Urinary bladder (tissue), 4 donors: ENCODE data around the gene RAMP2. TPM values are rescaled to one million over a fixed set of nuclear protein-coding genes. Genes with fewer than 3 reads are reported as not detected.
"Not testable (repeated sequence)": the region's sequence is repeated elsewhere in the genome, so short reads cannot be mapped to it uniquely, and the experiment has no call there.

Source experiments
- DNase-seq: peaks from one replicate; pipeline ENCODE4 v3.0.0-alpha.2; 2015; ENCODE audit errors: extremely low spot score
- H3K27ac ChIP-seq: one replicate; pipeline ENCODE4 v1.5.1; 2013; ENCODE audit warnings: low read depth, mild to moderate bottlenecking, moderate library complexity
- H3K36me3 ChIP-seq: one replicate; pipeline ENCODE4 v1.6.1; 2013; ENCODE audit warnings: mild to moderate bottlenecking, moderate library complexity; ENCODE audit not compliant: insufficient read depth
- H3K4me1 ChIP-seq: one replicate; pipeline ENCODE4 v1.6.1; 2013; ENCODE audit warnings: mild to moderate bottlenecking, moderate library complexity; ENCODE audit not compliant: insufficient read depth
- H3K4me3 ChIP-seq: one replicate; pipeline ENCODE4 v1.5.1; 2013; ENCODE audit warnings: low read depth, low read length
- WGBS: extraction: QIAGEN DNeasy Blood & Tissue Kit; methylation state at CpG from one replicate; pipeline ENCODE4 v1.1.7; 2013; 5-methylcytosine and 5-hydroxymethylcytosine counted together
- polyA plus RNA-seq: library from polyadenylated mRNA; stranded (reverse); fragments of 200-250 nt; gene quantifications from one replicate; pipeline ENCODE4 v1.2.3, GENCODE V29; 2013
- total RNA-seq: library from RNA; depleted of rRNA; stranded (reverse); fragments of >200 nt; gene quantifications from one replicate; pipeline ENCODE4 v1.2.3, GENCODE V29; 2014
- donor health status: healthy with polysubstance abuse.
- donor health status: healthy.

RAMP2 gene
- total and polyA plus RNA-seq, 2 donors = 16.0 to 51.9 TPM

DNA sequence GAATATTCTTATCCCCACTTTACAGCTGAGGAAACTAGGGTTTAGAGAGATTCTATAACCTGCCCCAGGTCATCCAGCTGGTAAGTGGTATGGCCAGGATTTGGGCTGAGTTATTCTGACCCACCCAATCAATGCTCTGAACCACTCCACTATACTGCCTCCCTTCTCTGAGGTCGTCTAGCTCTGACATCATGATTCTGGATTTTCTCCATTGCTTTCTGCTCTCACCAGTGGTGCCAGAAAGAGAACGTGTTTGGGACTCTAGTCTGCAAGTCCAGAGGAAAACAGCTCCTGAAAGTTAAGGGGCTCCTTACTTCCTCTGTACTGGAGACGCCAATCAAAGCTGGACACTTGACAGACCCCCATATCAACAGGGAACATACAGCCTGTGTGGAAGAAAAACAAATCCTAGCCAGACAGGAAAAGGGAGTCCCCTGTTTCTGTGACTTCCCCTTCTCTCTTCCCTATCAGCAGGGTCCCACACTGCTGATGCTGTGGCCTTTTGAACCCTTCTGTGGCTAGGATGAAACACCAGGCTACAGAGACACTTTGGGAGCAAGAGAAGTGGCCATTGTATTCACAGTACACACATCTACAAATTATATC lies 10.2 kb upstream of the RAMP2 start:
- Histone ChIP-seq H3K27ac (no peak overlapping the region), H3K4me1 (no peaks in the 10 kb centered on the region), H3K4me3 (no peak overlapping the region), H3K36me3 (no peaks in the 10 kb centered on the region)
- WGBS = 29% methylated on average over 3 of the region's 3 CpGs
- no peak for DNase-seq

DNA sequence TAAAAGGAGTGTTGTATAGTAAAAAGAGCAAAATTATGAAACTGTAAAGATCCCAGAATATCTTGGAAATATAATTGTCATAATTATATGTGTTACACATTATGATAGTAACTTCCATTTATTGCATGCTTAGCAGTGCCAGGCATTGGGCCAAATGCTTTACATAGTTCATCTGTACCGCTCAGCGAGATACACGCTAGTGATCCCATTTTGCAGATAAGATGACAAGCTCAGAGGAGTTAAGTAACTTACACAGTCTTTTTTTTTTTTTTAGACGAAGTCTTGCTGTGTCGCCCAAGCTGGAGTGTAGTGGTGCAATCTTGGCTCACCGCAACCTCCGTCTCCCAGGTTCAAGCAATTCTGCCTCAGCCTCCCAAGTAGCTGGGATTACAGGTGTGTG lies 9.4 kb upstream of the RAMP2 start:
- Histone ChIP-seq H3K4me1 (no peaks in the 10 kb centered on the region), H3K27ac (no peak overlapping the region), H3K4me3 (no peak overlapping the region), H3K36me3 (no peaks in the 10 kb centered on the region)
- DNase-seq = no peak
- WGBS = 37% methylated on average over 7 of the region's 7 CpGs

DNA sequence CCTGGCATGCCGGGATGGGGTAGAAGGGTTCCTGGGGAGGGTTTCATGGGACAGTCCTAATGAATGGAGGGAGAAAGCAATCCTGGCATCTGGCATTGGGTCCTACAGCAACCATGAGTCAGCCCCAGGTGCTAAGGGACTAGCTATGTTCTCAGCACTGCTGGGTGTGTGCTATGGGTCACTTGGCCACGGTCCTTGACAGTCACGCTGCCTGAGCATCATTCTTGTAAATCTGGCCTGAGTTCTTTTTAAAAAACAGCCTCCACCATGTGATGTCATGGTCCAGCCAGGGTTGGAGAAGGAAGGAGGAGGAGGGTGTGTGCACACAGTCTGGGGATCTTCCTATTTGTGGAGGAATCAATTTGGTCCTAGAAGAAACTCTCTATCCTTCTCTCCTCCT lies 6.2 kb upstream of the RAMP2 start:
- Histone ChIP-seq H3K4me3 (no peak overlapping the region), H3K36me3 (no peaks in the 10 kb centered on the region), H3K4me1 (no peaks in the 10 kb centered on the region), H3K27ac (no peak overlapping the region)
- DNase-seq = no peak
- WGBS = 76% methylated on average over 3 of the region's 3 CpGs

DNA sequence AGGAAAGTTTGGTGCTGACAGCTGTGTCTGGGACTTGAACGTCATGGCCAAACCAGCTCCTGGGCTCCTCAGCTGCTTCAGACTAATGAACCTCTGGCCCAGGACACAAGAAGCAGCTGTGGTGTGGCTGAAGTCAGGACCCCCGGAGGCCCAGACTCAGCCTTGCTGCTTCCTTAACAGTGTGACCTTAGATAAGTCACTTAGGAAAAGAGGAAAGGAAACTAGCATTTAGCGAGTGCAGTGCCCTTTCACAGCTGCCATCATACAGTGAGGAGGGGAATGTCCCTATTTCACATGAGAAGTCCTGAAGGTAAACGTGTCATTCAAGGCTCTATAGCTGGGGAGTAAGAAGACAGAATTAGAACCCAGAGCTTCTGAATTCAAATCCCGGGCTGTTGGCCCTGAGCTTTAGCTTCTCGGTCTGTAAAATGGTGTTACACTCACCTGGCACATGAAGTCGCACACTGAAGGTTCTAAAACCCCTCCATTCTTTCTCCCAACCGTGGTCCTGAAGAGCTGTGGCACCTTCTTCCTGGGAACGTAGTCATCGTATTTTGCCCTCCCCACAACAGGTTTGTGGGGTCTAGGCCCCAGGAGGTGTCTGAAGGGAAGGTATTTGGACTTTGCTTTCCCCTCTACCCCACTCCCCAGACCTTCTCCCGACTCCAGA lies 910 bp upstream of the RAMP2 start:
- no peaks in the 10 kb centered on the region for H3K4me1 ChIP-seq
- DNase-seq = no peak
- H3K4me3 ChIP-seq = no peak overlapping the region
- H3K36me3 ChIP-seq = no peaks in the 10 kb centered on the region
- 49% methylated on average over 11 of the region's 11 CpGs for WGBS
- H3K27ac ChIP-seq = no peak overlapping the region

DNA sequence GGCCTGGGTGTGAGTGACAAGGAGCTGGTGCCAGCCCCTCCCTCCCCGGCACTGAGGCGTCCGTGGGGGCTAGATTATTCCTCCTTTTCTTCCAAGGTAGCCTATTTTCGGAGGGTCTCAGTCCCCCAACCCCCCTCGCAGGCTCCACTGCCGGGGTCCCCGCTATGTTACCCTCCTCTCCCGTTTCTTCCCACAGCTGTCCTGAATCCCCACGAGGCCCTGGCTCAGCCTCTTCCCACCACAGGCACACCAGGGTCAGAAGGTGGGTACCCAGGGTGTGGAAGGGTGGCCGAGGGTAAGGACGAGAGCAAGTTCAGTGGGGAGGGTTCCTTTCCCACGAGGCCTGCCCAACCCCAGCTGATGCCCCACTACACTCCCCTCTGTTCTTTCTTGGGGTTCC lies 611 bp downstream of the RAMP2 start:
- no peak overlapping the region for H3K27ac ChIP-seq

DNA sequence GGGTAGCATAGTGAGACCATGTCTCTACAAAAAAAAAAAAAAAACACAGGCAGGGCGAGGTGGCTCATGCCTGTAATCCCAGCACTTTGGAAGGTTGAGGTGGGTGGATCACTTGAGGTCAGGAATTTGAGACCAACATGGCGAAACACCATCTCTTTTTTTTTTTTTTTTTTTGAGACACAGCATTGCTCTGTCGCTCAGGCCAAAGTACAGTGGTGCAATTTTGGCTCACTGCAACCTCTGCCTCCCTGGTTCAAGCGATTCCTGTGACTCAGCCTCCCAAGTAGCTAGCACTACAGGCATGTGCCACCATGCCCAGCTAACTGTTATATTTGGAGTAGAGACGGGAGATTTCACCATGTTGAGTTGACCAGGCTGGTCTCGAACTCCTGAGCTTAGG lies 5.1 kb downstream of the RAMP2 start:
- H3K4me1 ChIP-seq = no peaks in the 10 kb centered on the region
- WGBS = 82% methylated on average over 6 of the region's 6 CpGs
- H3K4me3 ChIP-seq = no peak overlapping the region

More for the DNA sequence above, 611 bp downstream of the RAMP2 start:
- DNase-seq = no peak
- Histone ChIP-seq H3K36me3 (no peaks in the 10 kb centered on the region), H3K4me3 (peak overlapping the region; percentile 62), H3K4me1 (no peaks in the 10 kb centered on the region)
- WGBS = 42% methylated on average over 12 of the region's 12 CpGs

DNA sequence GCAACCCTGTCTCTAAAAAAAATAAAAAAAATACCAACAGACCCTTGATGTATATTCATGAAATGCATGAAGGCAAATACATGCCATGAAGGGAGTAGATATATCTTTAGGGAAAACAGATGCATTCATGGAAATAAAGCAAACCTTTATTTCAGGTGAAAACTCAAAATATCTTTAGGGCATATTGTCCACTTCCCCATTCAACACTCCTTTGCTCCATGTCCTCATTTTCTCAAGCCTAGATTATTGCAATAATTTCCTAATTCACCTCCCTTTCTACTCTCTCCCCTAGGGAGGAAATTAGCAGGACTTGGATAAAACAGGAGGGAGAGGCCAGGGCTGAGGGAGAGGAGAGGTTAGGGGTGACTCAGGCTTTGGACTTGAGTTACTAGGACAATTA lies 6.5 kb downstream of the RAMP2 start:
- no peaks in the 10 kb centered on the region for H3K4me1 ChIP-seq
- H3K27ac ChIP-seq = no peak overlapping the region
- DNase-seq = no peak
- no peak overlapping the region for H3K4me3 ChIP-seq
- H3K36me3 ChIP-seq = no peaks in the 10 kb centered on the region

More for the DNA sequence above, 5.1 kb downstream of the RAMP2 start:
- Histone ChIP-seq H3K27ac (no peak overlapping the region), H3K36me3 (no peaks in the 10 kb centered on the region)
- no peak for DNase-seq

DNA sequence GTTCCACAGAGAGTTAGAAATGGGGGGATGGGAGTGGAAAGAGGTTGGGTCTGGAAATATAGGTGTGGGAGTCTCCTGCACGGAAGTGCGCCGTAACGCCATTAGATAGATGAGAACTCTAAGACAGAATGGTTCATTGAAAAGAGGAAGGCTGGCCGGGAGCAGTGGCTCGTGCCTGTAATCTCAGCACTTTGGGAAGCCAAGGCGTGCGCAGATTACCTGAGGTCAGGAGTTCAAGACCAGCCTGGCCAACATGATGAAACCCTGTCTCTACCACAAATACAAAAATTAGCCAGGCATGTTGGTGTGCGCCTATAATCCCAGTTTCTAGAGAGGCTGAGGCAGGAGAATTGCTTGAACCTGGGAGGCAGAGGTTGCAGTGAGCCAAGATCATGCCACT lies 7.0 kb downstream of the RAMP2 start:
- not testable (repeated sequence) for H3K4me3 ChIP-seq, H3K27ac ChIP-seq, H3K36me3 ChIP-seq, DNase-seq, H3K4me1 ChIP-seq
- WGBS = 77% methylated on average over 9 of the region's 9 CpGs

DNA sequence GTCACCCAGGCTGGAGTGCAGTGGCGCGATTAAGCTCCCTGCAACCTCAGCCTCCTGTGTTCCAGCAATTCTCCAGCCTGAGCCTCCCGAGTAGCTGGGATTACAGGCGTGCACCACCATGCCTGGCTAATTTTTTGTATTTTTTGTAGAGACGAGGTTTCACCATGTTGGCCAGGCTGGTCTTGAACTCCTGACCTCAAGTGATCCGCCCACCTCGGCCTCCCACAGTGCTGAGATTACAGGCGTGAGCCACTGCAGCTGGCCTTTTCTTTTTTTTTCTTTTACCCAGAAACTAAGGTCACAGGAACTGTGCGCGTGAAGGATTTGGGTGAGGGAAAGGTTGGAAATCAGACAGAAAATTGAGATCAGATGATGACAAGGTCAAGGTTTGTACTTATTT lies 8.9 kb downstream of the RAMP2 start:
- H3K4me3 ChIP-seq, H3K4me1 ChIP-seq, H3K27ac ChIP-seq, H3K36me3 ChIP-seq, DNase-seq: not testable (repeated sequence)
- 74% methylated on average over 10 of the region's 10 CpGs for WGBS

DNA sequence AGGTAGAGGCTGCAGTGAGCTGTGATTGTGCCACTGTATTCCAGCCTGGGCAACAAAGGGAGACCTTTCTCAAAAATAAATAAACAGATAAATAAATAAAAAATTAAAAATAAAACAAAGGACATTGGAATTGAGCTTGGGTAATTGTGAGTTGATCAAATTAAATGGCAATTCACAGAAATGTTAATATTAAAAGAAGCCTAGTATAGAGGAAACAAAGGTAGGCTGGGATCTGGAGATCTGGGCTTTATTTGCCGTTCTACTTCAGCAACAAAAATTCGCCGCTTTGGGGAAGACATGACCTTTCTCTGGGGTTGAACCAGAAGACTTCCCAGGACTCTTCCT lies 11.9 kb downstream of the RAMP2 start:
- WGBS = 4% methylated on average over 3 of the region's 3 CpGs
- H3K4me3 ChIP-seq = peak overlapping the region; percentile 74
- DNase-seq = no peak
- H3K36me3 ChIP-seq = no peaks in the 10 kb centered on the region
- no peak overlapping the region for H3K27ac ChIP-seq
- H3K4me1 ChIP-seq = no peaks in the 10 kb centered on the region

DNA sequence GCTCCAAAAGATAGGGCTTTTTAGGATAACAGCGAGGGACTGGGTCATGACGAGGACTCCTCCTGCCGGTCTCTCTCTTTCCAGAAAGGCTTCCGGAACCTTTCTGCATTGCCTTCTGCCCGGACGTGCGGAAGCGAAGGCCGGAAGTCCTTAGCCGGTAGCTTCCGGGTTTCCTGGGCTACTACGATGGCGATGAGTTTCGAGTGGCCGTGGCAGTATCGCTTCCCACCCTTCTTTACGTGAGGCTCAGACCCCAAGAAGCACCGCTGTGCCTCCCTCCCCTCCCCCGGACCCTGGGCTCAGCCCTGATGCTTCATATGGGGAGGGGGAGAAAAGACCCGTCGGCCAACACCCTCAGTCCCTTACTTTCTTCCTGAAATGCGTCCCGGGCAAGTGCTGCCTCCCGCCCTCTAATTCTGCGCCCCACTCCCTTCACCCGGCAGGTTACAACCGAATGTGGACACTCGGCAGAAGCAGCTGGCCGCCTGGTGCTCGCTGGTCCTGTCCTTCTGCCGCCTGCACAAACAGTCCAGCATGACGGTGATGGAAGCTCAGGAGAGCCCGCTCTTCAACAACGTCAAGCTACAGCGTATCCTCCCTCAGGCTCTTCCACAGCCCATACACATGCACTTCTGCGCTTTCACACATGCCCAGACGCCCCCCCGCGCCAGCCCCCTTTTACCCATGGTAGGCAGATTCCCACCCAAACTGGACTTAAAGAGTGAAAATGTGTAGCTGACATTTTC lies 12.4 kb downstream of the RAMP2 start, which contains the start of gene VPS25:
TSS of gene VPS25 (plus strand) at position 160 of the 746 bp plus-strand sequence. CDS start at position 187, 27 bp downstream.
- no peak for DNase-seq
- Histone ChIP-seq H3K4me3 (peak within 1 kb of the TSS; percentile 74), H3K4me1 (no peaks in the 10 kb centered on the region), H3K27ac (peak within 1 kb of the TSS; percentile 79), H3K36me3 (no peaks in the 10 kb centered on the region)
- under 1% methylated on average over 39 of the region's 39 CpGs for WGBS

DNA sequence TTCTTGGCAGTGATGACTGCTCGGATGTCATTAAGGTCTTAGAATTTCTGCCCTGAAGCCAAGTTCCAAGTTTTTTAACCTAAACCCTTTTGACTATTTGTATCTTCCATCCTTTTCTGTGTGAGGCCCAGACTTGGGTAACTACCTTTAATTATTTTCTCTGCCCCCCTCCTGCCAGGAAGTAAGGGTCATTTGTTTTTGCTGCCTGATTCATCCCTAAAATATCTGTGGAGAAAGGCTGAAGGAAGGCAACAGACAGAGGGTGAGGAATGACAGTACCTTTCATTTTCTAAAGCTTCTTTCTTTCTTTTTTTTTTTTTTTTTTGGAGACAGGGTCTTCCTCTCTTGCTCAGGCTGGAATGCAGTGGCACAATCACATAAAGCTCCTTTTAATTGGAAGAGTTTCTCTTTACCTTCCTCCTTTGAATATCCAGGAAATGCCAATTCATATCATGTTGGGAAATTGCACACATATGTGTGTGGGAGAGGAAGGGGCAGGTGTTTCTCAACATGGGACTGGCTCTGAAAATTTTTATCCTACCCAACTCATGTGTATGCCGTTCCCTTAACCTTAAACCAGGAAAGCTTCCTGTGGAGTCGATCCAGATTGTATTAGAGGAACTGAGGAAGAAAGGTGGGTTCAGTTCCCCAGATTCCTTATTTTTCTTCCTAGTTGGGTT lies 13.2 kb downstream of the RAMP2 start:
- no peaks in the 10 kb centered on the region for H3K4me1 ChIP-seq
- H3K27ac ChIP-seq = no peak overlapping the region
- 76% methylated on average over 3 of the region's 3 CpGs for WGBS
- H3K36me3 ChIP-seq = no peaks in the 10 kb centered on the region
- H3K4me3 ChIP-seq = peak overlapping the region; percentile 74
- DNase-seq = no peak

DNA sequence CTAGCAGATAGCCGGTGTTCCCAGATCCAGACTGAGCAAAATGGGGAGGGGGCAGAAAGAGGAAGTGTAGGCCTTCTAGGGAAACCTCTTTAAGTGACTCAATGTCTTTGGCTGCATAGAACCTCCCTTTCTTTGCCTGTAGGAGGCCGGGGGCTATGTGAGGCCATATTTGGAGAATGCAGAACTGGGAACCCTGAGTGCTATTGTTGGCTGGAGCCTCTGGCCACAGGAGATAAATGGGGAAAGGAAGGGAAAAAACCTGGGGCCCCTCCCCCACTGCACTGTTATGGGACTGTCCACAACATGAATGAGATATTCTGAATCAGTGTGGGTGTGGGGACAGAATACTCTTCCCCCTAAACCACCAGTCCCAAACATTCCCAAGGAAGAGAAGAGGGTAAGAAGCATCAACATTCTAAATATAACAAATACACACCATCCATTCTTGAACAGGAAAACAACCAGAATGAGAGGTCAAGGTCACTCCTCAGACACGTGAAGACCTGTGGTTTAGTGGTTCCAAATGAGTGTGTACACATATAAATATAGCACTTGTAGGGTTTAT lies 14.6 kb downstream of the RAMP2 start:
- H3K4me1 ChIP-seq = no peaks in the 10 kb centered on the region
- WGBS = 76% methylated on average over 3 of the region's 3 CpGs
- no peak overlapping the region for H3K4me3 ChIP-seq
- H3K27ac ChIP-seq = no peak overlapping the region
- no peaks in the 10 kb centered on the region for H3K36me3 ChIP-seq
- no peak for DNase-seq
